ENCODE results near the gene TBCD.

- TF ChIP-seq, protein P1, sequence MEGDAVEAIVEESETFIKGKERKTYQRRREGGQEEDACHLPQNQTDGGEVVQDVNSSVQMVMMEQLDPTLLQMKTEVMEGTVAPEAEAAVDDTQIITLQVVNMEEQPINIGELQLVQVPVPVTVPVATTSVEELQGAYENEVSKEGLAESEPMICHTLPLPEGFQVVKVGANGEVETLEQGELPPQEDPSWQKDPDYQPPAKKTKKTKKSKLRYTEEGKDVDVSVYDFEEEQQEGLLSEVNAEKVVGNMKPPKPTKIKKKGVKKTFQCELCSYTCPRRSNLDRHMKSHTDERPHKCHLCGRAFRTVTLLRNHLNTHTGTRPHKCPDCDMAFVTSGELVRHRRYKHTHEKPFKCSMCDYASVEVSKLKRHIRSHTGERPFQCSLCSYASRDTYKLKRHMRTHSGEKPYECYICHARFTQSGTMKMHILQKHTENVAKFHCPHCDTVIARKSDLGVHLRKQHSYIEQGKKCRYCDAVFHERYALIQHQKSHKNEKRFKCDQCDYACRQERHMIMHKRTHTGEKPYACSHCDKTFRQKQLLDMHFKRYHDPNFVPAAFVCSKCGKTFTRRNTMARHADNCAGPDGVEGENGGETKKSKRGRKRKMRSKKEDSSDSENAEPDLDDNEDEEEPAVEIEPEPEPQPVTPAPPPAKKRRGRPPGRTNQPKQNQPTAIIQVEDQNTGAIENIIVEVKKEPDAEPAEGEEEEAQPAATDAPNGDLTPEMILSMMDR (IDR thresholded peaks at IDR 0.05) = no peak
- TF ChIP-seq ZFX (IDR thresholded peaks at IDR 0.05; ENCODE audit: borderline replicate concordance) = no peak
Measured at GRCh38 chr17:82780195-82780594, 28.3 kb downstream of the TBCD start.

All from 22Rv1 (cell line).